Suprapubic skin (tissue), 3 donors: ENCODE results near the gene NEK4.

Experiments used
- POLR2AphosphoS5 ChIP-seq, 3 donors: sonication (generic); formaldehyde crosslinking; IDR thresholded peaks; one replicate each; pipeline ENCODE4 v1.6.1; 2017; ENCODE audit warnings: antibody characterized with exemption in 3 of 3
- TF ChIP-seq, protein P1 (sequence below), 2 donors: fragments of 200-600 bp in 1 of 2; fragments of 450-650 bp in 1 of 2; sonication (generic) in 1 of 2; IDR thresholded peaks; one replicate each; pipeline ENCODE4 v1.5.1; 2016 to 2019; ENCODE audit warnings: antibody characterized with exemption in 2 of 2, mild to moderate bottlenecking in 1 of 2, moderate library complexity in 1 of 2

DNA sequence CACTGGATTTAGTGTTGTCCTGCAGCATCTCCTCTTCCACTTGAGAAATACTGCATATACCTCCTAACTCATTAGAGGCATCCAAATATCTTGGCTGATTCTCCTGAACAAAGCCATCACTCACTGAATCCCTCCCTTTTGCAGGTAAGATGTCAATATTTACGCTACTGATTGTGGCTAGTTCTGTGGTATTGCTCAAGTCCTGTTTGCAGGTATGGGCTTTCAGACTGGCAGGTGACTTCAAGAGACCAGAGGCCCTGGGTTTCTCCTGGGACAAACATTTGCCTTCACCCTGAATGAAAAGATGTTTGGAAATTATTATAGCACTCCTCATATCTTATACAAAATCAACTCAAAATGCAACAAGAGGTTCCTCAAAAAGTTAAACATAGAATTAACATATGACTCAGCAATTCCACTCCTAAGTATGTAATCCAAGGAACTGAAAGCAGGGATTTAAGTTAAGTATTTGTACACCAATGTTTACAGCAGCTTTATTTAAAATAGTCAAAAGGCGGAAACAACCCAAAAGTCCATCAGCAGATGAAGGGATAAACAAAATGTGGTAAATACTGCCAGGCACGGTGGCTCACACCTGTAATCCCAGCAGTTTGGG, 18.6 kb downstream of the NEK4 start:
- TF ChIP-seq, protein P1, sequence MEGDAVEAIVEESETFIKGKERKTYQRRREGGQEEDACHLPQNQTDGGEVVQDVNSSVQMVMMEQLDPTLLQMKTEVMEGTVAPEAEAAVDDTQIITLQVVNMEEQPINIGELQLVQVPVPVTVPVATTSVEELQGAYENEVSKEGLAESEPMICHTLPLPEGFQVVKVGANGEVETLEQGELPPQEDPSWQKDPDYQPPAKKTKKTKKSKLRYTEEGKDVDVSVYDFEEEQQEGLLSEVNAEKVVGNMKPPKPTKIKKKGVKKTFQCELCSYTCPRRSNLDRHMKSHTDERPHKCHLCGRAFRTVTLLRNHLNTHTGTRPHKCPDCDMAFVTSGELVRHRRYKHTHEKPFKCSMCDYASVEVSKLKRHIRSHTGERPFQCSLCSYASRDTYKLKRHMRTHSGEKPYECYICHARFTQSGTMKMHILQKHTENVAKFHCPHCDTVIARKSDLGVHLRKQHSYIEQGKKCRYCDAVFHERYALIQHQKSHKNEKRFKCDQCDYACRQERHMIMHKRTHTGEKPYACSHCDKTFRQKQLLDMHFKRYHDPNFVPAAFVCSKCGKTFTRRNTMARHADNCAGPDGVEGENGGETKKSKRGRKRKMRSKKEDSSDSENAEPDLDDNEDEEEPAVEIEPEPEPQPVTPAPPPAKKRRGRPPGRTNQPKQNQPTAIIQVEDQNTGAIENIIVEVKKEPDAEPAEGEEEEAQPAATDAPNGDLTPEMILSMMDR (IDR thresholded peaks at IDR 0.05) = no peak
- no peak for TF ChIP-seq POLR2AphosphoS5 (IDR thresholded peaks at IDR 0.05)
